Measurements from ENCODE around the gene BYSL.

The BYSL gene

GRCh38 chr6:41920921-41921711 is at the start of gene BYSL, which contains the start of gene MED20:
Gene BYSL, plus strand, starts transcription at chr6:41921499. Its CDS starts 64 bp downstream, at chr6:41921563.
Gene MED20, minus strand, starts transcription at chr6:41921139. Its CDS starts 121 bp downstream, at chr6:41921018.
- Histone ChIP-seq H3K79me2 (ENCODE audit: insufficient read depth, low read length) (peaks cover 80% of the 10 kb centered on the region), H3K27ac (ENCODE audit: low read depth, low read length) (peak within 1 kb of the TSS; percentile 88), H2AFZ (ENCODE audit: low read depth, low read length, severe bottlenecking) (peak within 1 kb of the TSS; percentile 88), H3K36me3 (ENCODE audit: low read length) (peaks cover 15% of the 10 kb centered on the region; the same call in 1 of the 2 replicates), H3K4me2 (ENCODE audit: low read depth, low read length, poor library complexity, severe bottlenecking) (peak within 1 kb of the TSS; percentile 82), H3K27me3 (ENCODE audit: low read length) (no peaks in the 10 kb centered on the region), H3K9ac (ENCODE audit: low read length) (peak within 1 kb of the TSS; percentile 86), H3K9me2 (replicated peaks; ENCODE audit: insufficient read depth, low read length) (no peaks in the 10 kb centered on the region), H3K9me3 (ENCODE audit: insufficient read depth, low read length) (no peaks in the 10 kb centered on the region), H4K20me1 (ENCODE audit: low read depth, low read length) (peaks cover 2% of the 10 kb centered on the region; the same call in 1 of the 2 replicates), H3K4me3 (ENCODE audit: insufficient read depth, low read length, poor library complexity, severe bottlenecking) (peak within 1 kb of the TSS; percentile 93), H3F3A (ENCODE audit: insufficient read depth) (no peaks in the 10 kb centered on the region)
- TF ChIP-seq EZH2phosphoT487 (conservative IDR thresholded peaks at IDR 0.05; ENCODE audit: low read length): no peak
- peak; percentile 98 for TF ChIP-seq CTCF (IDR thresholded peaks at IDR 0.05; ENCODE audit: insufficient read depth, low read length, poor library complexity, severe bottlenecking)

- Histone ChIP-seq H2AFZ (ENCODE audit: low read depth, low read length, severe bottlenecking) (no peak overlapping the region), H3K4me2 (ENCODE audit: low read depth, low read length, poor library complexity, severe bottlenecking) (no peak overlapping the region), H3K9ac (ENCODE audit: low read length) (no peak overlapping the region), H3K36me3 (ENCODE audit: low read length) (peaks cover 9% of the 10 kb centered on the region; the same call in 1 of the 2 replicates), H3F3A (ENCODE audit: insufficient read depth) (peaks cover 6% of the 10 kb centered on the region; the same call in 1 of the 2 replicates), H3K79me2 (ENCODE audit: insufficient read depth, low read length) (0 out of 2 replicates have a peak, but pooled peaks cover 2% of the 10 kb centered on the region), H4K20me1 (ENCODE audit: low read depth, low read length) (no peaks in the 10 kb centered on the region), H3K9me3 (ENCODE audit: insufficient read depth, low read length) (no peaks in the 10 kb centered on the region), H3K27me3 (ENCODE audit: low read length) (no peaks in the 10 kb centered on the region), H3K4me3 (ENCODE audit: insufficient read depth, low read length, poor library complexity, severe bottlenecking) (no peak overlapping the region), H3K9me2 (replicated peaks; ENCODE audit: insufficient read depth, low read length) (no peaks in the 10 kb centered on the region), H3K27ac (ENCODE audit: low read depth, low read length) (no peak overlapping the region)
- TF ChIP-seq CTCF (IDR thresholded peaks at IDR 0.05; ENCODE audit: insufficient read depth, low read length, poor library complexity, severe bottlenecking): no peak
- TF ChIP-seq EZH2phosphoT487 (conservative IDR thresholded peaks at IDR 0.05; ENCODE audit: low read length): no peak
These were observed 49.6 kb upstream of the BYSL start for GRCh38 chr6:41871691-41872090.

GRCh38 chr6:41872147-41872546 is 49.2 kb upstream of the BYSL start:
- no peaks in the 10 kb centered on the region for H3K27me3 ChIP-seq (ENCODE audit: low read length)
- H3K9me3 ChIP-seq (ENCODE audit: insufficient read depth, low read length): no peaks in the 10 kb centered on the region
- no peak overlapping the region for H3K9ac ChIP-seq (ENCODE audit: low read length)
- no peaks in the 10 kb centered on the region for H4K20me1 ChIP-seq (ENCODE audit: low read depth, low read length)
- H3K79me2 ChIP-seq (ENCODE audit: insufficient read depth, low read length): peaks cover 6% of the 10 kb centered on the region; the same call in 1 of the 2 replicates
- H3K36me3 ChIP-seq (ENCODE audit: low read length): peaks cover 9% of the 10 kb centered on the region; the same call in 1 of the 2 replicates
- H3K27ac ChIP-seq (ENCODE audit: low read depth, low read length): no peak overlapping the region
- no peak overlapping the region for H3K4me2 ChIP-seq (ENCODE audit: low read depth, low read length, poor library complexity, severe bottlenecking)
- no peak overlapping the region for H3K4me3 ChIP-seq (ENCODE audit: insufficient read depth, low read length, poor library complexity, severe bottlenecking)
- H3K9me2 ChIP-seq (replicated peaks; ENCODE audit: insufficient read depth, low read length): no peaks in the 10 kb centered on the region
- peaks cover 6% of the 10 kb centered on the region; the same call in 1 of the 2 replicates for H3F3A ChIP-seq (ENCODE audit: insufficient read depth)
- no peak overlapping the region for H2AFZ ChIP-seq (ENCODE audit: low read depth, low read length, severe bottlenecking)
- TF ChIP-seq EZH2phosphoT487 (conservative IDR thresholded peaks at IDR 0.05; ENCODE audit: low read length) (no peak), CTCF (IDR thresholded peaks at IDR 0.05; ENCODE audit: insufficient read depth, low read length, poor library complexity, severe bottlenecking) (no peak)
